Esophagus mucosa (tissue), 1 donor: Measurements from ENCODE around the gene DCTD. TPM values are rescaled to one million over a fixed set of nuclear protein-coding genes. Genes with fewer than 3 reads are reported as not detected.

Experiments
- ATAC-seq: fragments of 200-7000 bp; cut with Tn5 transposase; one replicate; pipeline ENCODE4 v1.9.1; 2020
- total RNA-seq: library from RNA; stranded (reverse); gene quantifications from one replicate; pipeline ENCODE4 v1.2.4, GENCODE V29; 2023
- donor health status: DM: yes; HTN: yes; CAD: no.

The DCTD gene
- total RNA-seq, 1 donor from 2014 or later, result 72.1 TPM

DNA sequence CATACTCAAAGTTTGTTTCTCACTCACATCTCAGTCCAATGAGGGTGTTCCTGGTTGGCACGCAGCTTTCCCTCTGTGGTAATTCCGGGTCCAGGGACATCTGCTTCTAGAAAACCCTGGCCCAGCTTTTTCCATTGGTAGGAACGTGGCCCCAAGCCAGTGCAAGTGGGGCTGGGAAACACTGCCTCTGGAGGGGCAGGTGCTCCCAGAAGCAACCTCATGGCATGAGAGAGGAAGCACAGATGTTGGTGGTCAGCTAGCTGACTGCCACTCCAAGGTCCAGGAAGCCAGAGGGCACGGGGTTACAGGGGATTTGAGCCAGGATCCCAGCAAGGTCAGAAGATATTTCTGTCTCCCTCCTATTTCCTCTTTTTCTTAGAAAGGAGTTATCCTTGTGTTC lies 47.5 kb downstream of the DCTD start:
- ATAC-seq, result no peak

DNA sequence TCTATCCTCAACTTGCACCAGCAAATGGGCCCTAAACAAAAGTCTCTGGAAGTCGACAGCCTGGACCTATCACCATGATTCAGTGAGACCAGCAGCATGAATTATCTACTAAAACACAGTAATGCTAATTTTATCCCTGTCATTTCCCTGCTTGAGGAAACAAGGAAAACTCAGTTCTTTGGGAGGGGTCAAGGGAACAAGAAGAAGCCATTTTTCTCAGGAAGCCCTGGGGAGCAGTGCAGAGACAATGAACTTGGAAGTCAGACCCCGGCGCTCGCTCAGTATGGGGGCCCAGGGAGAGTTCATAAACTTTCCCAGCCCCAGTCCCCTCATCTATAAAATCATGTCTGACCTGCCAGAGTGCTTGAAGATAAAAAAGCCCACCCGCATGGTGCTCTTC lies 50.4 kb downstream of the DCTD start:
- ATAC-seq, result no peak

DNA sequence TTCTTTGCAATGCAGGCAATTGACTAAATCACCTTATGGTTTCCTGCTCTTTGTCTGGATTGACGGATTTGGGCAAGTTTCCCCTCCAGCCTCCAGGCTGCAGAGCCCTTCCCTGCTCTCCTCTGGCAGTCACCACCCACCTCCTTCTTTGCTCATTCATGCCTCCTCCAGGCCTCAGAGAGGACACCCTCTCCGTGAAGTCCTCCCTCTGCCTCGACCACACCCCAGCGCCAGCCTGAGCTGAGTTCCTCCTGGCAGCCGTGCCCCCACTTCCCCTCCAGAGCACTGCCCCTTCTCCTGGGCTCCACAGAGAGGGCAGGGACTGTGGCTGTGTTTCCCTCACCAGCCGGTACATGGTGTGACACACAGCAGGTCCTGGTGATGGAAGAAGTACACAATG lies 53.7 kb downstream of the DCTD start:
- peak; percentile 54 for ATAC-seq

DNA sequence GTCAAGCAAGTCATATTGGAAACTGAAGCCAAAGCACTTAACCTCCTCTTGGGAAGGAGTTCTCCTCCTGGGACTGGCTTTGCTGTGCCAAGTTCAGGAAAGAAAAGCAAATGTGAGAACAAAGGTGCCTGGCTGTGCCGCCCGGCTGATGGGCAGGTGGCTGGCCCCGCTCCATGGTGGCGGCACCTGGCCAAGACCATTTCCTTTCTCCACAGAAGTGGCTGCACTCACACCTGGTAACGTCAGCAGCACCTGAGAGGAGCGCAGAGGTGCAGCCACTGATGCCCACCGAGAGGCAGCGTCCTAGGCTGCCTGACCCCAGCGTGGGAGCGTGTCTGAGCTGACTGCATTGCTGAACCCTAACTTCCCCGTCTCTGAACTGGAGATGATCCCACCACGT lies 54.3 kb downstream of the DCTD start:
- ATAC-seq, result peak; percentile 64

DNA sequence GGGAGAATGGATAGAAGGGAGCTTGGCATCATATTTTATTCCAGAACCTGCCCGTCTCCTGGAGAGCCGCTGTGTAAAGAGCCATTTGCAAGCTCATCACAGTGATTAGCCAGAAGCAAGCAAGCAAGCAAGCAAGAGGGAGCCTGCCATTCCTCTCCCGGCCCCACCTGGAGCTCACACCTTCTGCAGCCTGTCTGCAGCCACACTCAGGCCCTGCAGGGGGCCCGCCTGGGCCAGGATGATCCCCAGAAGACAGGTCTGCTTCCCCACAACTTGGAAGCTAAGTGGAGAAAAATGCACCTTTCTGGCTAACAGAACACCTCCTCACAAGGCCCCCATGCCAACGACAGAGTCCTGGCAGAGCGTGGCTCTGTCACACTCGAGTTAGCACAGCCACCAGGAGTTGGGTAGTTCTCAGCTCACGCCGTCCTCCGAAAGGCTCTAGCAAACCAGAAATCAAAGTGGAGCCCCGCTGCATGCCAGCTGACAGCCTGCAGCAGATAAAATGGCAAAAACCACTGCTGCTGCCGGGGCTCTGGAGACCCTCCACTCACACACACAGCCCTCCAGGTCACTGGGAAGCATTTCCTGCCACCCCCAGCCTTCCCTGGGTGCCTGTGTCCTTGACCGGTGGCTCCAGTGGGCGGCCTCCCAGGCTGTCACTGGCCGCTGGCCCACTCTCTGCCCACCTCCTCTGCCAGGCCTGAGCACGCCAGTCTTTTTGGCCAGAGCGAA lies 54.9 kb downstream of the DCTD start:
- ATAC-seq, result peak; percentile 57

DNA sequence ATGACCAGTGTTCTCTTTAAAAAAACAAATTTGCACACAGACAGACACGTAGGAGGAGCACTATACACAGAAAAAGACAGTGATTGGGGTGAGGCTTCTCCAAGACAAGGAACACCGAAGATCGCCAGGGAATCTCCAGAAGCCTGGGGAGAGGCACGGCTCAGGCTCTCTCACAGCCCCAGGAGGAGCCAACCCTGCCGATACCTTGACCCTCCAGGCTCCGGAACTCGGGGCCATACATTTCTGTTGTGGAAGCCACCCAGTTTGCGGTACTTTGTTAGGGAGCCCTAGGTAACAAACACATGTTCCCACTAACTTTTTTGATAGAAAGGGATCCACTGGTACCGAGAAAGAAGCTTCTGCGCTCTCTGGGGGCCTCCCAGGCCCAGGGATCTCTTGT lies 55.8 kb downstream of the DCTD start:
- ATAC-seq, result no peak

DNA sequence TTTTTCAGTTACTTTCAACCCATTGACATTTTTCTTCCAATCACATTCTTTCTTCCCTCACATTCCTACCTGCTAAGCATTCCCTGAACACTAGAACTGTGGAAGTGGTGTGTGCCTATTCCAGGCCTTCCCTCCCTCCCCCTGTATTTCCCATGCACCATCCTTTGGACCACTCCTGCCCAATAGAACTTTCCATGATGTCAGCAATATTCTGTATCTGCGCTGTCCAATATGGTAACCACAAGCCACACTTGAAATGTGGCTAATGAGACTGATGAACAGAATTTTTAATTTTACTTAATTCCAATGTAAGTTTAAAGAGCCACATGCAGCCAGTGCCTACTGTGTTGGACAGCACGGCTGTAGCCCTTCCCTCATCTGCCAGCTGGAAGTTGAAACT lies 57.5 kb downstream of the DCTD start:
- no peak for ATAC-seq

DNA sequence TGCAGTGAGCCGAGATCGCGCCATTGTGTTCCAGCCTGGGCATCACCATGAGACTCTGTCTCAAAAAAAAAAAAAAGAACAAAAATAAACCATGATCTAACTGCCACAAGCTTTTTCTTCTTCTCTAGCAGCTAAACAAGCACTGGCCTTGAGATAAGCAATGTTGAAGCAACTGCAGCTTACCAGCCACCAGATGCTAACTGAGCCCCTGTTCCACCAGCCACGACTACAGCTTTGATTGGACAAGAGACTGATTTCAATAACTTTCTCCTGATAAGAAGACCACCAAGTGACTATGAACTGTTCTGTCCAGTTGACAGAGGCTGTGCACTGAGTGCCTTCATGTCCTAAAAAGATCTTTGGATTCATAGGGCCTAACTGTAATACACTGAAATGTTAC lies 58.5 kb downstream of the DCTD start:
- no peak for ATAC-seq

DNA sequence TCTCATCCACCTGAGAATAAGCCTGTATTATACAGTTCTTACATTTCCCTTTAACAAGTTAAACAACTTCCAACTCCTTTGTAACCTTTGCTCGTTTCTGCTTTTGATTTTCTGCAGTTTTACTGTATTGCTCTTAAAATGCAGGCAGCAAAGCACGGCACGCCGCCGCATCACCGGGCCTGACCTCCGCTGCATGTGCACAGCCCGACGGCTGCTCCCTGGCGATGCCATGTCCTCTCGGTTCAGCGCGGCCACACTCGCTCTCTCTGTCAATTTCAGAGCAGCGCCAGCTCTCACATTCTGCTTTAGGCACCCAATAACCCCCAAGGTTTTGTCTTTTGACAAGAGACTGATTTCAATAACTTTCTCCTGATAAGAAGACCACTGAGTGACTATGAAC lies 60.3 kb downstream of the DCTD start:
- ATAC-seq, result no peak

DNA sequence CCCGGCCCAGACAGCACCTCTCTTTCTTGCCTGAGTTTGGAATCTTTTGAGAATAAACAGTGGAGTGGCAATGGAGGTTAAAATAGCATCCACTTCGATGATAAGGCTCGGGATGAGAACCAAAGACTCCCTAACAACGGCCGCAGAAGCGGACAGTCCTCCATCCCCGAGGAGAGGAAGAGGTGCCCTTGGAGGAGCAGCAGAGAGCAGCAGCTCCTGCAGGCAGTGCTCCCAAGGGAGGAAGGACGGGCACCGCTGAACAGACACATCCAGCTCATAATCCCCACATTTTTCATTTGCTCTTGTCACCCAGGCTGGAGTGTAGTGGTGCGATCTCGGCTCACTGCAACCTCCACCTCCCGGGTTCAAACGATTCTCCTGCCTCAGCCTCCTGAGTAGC lies 61.3 kb downstream of the DCTD start:
- no peak for ATAC-seq

DNA sequence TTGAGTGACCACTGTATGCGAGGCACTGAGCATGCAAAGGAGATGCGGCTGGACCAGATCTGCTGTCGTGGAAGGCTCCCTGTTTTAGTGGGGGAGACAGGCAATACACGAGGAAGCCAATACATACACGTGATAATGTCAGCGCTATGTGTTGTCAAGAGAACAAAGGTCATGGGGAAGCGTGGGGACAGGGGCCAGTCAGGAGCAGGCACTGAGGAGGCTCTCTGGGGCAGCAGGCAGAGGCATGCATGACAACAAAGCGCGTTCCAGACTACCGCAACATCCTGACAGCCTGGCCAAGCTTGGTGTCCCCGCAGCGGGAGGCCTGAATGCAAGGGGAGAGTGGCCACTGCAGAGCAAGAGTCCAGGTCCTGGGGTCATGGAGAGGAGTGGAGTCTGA lies 61.9 kb downstream of the DCTD start:
- ATAC-seq, result no peak

DNA sequence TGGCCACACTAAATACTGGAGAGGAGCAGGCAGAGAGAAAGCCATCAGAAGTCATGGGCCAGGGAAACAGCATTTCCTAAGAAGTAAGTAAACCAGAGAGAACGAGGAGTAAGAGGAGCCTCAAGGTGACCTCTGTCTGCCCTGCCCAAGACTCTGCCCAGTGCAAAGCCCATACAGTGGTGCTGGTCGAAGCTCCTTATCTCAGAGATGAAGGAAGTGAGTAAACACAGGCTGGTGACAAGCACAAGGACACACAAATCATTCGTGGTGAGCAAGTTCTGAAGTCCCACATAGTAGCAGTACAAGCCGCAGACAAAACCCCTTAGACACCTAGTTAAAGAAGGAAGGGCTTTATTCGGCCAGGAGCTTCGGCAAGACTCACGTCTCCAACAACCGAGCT lies 62.7 kb downstream of the DCTD start:
- ATAC-seq, result no peak

DNA sequence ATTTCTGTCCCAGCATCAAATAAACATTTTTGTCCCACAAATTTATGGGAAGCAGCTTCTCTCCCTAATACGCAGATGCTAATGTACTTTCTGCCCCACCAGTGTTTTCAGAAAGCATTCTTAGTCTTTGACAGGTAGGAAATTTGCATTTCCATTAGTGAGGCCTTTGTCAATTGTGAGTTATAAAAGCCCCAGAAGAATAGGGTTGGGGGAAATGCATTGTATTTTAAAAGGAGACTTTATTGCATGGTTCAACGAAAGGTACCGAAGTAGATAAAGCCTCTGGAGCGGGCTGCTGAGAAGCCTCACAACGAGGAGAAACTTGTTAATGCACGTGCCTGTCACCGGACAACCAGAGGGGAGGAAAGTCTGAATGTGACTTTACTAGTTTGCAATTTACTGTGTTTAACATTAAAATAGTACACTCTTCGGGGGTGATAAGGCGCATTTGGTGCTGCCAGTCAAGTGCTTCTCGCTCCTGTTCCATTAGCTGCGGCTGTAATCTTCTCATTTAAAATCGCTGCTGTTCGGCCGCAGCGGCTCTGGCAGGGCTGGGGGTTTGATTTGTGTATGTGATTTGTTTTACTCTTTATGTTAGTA lies 63.4 kb downstream of the DCTD start:
- no peak for ATAC-seq

DNA sequence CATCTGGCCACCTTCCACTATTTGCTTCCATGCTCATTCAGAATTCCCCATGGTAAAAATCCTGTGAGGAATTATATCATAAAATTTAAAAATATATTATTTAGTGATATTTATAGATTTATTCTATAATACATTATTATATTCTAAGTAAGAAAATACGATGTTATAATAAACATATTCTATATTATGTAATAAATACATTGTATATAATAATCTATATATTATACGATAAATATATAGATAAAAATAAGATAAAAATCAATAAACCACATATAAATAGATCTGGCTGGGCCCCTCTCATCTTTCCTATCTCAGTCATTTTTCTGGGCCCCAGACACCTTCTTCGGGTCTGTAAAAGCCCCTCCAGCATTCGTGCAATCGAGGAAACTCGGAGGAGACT lies 68.5 kb downstream of the DCTD start:
- ATAC-seq, result no peak

DNA sequence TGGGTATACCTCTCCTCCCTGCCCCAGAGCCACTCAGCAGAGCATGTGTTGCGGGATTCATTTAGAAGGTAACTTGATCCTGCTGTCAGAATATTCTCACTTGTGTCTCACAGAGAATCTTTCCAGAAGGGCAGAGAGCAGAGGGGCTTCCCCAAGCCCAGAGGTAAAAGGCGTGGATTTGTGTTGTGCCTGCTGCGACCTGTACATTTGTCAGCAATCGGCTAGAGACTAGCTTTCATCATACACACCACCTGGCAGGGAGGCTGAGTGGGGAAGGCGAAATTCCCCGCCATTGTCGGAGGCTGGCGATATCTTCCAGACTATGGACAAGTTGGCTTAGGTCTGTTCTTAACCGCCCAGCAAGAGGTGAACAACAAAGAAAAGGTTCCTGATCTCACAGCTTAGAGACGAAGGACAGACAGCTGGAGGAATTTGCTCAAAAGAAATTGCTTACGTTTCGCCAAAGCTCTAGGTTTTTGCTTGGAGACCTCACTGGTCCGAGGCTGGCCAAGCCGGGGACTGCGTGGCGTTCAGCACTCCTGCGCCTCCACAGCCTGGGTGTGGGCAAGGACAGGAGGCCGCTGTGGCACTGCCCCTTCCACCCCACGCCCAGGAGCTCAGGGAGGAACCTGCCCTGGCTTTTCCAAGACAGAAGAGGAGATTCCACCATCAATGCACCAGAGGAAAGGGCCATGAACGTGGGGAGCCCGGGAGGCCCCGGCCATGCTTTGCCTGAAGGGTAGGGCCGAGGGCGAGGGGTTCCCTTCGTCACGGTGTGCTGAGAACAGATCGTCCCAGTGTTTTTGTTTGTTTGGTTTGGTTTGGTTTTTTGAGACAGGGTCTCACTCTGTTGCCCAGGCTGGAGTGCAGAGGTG lies 69.4 kb downstream of the DCTD start:
- peak; percentile 76 for ATAC-seq

DNA sequence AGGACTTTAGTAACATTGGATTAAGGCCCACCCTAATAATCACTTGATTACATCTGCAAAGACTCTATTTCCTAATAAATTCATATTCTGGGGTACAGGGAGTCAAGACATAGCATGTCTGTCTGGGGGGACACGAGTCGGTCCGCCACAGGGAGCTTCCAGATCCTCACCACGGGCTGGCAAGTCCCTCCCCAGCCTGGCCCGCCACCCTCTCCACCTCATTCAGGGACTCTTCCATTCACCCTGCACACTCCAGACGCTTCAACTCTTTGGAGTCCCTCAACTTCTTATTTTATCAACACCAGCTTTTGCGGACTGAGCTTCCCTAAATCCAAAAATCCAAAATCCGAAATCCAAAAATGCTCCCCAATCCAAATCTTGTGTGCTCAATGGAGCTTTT lies 71.2 kb downstream of the DCTD start:
- ATAC-seq, result no peak

DNA sequence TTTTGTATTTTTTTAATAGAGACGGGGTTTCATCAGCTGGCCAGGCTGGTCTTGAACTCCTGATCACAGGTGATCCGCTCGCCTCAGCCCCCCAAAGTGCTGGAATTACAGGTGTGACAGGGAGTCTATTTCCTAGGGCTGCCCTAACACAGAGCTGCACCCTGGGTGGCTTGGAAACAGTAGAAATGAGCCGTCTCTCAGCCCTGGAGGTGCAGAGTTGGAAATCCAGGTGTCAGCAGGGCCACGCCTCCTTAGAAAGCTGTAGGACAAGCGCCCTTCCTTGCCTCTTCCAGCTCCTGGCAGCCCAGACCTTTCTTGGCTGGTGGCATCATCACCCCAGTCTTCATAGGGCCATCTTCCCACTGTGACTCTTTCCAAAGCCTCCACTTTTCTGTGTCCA lies 71.6 kb downstream of the DCTD start:
- ATAC-seq, result peak; percentile 81

DNA sequence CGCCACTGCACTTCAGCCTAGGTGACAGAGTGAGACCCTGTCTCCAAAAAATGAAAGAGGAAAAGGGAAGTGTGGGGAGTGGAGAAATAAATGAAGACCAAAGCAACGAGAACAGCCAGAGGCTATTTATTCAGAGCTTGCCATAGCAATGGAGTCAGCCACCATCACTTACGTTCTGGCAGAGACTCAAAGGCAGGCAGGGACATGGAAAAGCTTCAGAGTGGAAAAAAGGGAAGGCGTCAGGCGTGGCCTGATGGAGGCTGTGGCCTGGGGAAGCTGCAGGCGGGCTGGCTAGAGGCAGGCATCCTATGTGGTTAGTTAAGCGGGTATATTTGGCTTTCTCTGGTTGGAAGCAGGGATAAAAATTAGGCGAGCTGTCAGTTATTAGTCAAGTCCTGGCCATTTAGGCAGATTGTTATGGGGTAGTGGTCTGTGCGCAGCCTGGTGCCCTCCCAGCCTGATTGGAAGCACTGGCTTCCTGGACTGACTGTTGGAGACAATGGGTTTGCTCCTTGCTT lies 73.3 kb downstream of the DCTD start:
- peak; percentile 67 for ATAC-seq

DNA sequence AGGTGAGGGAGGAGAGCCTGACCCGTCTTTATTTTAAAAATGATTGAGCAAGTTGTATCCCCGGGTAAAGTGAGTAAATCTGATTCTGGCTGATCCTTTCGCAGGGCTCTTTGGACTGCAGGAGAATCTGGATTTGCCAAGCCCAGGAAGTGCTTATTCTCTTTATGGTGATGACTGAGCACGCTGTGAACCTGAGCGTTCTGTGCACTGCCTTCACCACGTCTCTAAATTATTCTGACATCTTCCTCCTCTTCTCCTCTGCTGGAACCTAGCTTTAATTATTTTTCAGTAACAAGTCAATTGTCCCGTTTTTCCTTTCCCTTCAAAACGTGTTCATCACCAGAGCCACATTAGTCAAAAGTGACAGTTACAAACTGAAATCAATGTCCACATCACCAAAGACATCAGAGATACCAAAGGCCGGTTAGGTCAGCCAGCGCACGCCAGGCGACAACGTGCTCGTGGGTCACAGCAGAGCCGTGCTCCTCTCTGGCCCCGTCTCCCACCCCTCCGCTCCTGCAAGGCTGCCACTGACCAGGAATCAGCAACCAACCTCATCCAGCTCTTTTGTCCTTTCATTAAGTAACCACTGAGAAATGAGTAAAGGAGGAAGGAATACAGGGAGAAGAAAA lies 74.3 kb downstream of the DCTD start:
- ATAC-seq, result no peak

DNA sequence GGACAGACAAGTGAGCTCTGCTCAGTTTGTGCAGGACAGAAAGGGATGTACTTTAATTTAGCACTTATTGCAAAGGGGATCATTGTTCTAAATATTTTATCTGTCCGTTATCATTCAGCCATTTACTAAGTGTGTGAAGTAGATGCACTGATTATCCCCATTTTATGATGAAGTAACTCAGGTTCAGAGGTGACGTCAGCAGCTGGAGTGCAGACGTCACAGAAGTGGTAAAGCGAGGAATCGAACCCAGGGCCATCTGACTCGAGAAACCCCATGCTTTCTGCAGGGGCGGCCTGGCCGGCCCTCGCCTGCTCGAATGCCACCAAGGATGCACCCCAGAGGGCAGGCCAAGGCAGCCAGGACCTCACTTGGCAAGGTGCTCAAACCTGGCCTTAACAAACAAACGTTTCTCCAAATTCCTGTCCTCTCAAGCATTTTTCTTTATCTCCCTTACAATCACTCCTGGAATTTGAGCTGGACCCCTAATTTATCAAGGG lies 75.0 kb downstream of the DCTD start:
- ATAC-seq, result no peak

DNA sequence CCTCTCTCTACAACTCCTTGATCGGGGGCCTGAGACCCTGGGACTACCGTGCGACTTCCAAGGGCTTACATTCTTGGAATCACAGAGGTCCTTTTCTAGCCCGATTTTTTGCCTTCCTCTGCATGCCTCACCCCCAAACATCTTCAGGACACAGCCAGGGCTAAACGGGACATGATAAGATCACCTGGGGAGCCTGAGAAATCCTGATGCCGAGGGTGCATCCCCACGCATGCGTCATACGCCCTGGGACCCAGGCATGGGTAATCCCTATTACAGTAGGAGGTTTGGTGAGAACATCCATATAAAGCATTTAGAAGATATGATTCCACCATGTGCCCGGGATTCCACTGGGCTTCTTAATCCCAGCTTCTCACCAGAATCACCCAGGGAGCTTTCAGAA lies 77.1 kb downstream of the DCTD start:
- ATAC-seq, result no peak
